ENCODE measurements around the gene ABLIM3.

ABLIM3 gene

DNA sequence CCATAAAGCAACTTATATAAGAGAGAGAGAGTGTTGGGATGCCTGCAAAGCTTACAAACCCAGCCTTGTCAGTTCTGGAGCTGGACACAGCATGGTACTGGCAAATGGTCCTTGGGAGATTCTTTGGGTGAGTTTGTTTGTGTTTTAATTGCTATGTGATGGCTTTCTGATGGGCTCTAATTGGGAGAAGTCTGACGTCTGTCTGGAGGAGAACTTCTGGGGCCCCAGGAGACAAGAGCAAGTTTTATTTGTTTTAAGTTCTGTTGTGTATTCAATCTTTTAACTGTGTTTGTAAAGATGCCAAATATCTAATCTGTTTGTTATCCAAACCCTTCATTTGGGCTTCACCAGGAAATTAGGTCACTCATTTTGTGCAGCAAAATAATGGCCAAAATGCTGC is 80.0 kb downstream of the ABLIM3 start:
- DNase-seq = no peak

DNA sequence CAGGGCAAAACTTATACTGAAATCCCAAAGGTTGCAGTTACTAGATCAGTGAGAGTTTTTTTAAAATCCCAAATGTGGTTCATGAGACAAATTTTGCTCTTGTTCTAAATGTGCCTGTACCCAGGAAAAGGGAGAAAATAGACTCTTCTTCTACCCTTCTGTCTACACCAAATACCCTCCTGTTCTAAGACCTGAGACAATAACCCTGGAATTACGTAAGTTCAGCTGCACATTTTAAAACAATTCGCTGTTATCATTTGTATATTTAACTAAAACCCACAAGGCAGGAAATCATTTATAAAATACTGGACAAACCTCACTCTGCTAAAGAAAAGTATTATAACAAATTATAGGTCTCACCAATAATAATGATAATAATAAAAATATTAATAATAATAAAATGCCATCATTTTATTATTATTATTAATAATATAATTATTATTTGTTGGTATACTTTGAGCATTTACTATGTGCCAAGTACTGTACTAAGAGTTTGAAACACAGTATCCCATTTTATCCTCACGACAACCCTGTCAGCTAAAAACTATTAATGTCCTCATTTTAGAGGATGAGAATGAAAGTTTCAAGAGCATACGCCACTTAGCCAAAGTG is 80.5 kb downstream of the ABLIM3 start:
- DNase-seq = no peak

DNA sequence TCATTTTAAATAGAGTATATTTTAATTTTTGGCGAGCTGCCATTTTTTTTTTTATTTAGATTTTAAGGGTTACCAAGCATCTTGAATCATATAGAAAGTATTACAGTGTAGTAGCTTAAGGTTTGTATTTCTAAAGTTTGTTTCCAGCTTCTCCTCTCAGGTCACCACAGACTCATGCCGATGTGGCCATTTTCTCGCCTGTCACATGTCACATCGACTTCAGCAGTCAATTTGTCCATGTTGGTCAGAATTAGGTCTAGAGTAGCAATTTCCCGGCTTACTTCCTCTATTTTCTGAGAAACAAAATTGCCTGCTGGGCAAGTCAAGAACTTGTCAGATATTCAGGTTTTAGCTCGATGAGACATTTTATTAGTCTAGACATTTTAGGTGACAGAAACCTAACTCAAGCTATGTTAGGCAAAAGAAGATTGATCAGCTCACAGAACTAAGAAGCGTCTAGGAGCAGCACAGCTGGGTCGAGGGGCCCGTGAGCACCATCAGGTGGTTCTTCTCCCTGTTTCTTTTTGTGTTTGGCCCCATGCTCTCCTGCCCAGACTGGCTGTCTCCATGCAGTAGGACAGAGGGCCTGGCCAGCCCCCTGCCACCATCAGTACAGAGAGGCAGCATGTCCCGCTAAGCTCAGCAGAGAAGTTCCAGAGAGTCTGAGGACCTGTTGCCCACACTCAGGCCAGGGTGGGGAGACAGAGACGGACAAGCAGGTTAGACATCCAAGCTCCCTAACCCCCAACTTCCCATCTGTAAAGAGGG is 82.0 kb downstream of the ABLIM3 start:
- DNase-seq = no peak

DNA sequence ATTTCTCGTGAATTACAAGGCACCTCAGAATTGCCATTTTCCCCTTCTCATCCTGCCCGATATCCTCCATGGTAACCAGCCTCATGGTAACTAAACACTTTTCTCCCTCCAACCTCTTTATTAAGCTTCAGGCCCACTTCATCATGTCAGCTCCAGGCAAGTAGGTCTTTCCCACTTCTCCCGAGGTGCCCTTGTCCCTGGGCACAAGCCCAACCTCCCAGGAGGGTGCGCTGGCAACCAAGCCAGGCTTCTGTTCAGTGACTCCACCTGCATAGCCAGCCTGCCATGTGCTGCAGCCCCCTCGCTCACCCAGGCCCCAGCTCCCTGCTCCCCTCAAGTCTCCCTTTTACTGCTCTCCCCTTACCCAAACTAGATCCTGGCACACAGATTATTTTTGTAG is 83.0 kb downstream of the ABLIM3 start:
- DNase-seq = peak; percentile 37

DNA sequence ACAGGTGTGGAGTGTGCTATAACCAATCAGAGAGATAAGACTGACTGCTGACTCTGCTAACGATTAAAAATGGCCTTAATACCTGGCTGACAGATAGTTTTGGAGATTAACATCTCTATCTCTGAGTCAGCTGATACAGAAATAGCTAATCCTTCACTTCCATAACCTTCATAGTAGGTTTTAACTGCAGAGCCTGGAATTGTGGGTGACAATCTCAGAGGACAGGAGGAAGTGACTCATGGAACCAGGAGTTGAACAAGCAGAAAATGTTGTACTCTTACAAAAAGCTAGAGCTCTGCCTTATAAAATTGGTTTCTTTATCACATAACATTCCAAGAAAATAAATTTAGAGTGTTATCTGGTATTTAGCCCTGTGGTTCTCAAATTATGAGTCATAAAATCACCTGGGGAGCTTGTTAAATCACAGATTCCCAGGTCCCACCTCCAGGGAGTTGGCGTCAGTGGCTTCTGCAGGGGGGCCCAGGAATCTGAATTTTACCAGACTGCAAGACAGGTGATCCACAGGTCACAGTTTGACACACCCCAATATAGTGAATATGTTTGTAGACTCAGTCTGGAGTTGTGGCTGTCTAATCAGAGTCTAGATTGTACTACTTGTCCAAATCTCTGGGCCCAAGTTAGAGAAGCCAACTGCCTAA is 86.0 kb downstream of the ABLIM3 start:
- no peak for DNase-seq

DNA sequence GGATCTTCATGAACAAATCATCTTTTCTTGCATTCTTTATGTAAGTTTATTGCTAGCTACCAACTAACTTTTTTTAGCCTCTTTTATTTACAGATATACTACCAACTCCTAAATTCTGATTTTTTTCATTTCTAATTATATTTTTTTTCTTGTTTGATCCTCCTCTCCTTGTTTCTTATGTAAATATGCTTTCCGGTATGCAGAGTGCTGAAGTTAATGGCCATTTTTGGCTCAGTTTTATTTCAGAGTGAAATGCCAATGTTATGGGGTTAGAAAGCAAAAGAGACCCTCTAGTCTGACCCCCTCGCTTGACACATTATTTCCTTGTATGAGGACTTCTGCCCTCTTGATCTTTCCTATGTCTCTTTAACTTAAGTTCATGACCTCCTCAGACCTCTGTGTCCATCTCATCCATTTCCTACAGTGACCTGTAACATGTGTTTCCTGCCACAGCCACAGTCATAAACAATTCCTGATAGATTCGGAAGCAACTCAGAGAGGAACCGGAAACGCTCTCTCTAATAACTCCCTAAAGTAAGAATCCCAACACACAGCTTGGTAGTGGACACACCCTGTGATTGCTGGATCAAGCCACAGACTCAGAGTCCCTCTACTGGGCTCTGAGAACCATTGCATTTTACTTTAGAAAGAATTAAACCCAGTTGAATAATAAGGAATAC is 87.5 kb downstream of the ABLIM3 start:
- DNase-seq = peak; percentile 10

DNA sequence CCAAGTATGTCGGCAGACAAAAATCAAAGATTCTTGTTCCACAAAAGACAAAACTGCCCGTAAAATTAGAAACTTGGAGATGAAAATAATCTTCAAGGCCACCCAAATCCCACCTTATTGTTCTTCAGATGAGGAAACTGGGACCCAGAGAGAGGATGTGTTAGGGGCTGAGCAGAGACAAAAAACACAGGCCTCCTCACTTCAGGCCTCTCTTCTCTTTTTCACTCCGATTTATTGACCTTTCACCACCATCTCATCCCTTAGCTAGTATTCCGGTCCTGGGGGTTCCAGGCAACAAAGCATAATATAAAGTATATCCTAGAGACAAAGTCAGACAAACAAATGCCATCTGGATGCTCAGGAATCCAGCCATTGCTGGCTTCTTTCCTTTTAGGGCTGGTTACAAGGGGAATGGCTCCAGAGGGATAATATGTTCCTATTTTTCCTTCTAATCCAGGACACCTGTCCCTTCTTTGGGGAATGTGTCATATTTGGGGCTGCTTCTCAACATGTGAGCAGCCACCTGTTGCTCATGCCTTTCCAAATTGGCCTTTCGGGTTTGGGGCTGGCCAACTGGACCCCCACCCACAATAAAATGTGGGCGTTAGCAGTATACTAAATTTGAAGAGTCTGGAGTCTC is 88.1 kb downstream of the ABLIM3 start:
- DNase-seq = no peak

DNA sequence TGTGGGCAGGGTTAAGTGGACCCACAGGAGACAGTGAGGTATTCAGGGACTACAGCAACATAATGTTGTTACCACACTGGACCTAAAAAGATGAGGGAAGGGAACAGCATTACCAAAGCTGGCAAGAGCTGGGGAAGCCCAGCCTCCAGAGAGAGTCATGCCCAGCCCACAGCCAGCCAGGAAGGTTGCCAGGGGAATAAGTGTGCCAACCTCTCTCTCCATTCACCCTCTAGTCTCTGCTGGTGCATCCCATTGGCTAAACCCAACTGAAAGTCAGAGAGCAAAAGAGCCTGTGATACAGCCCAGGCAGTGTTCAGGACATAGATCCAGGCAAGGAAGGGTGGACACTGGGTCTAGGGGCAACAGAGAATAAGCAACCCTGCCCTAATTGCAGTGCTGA is 94.5 kb downstream of the ABLIM3 start:
- no peak for DNase-seq

DNA sequence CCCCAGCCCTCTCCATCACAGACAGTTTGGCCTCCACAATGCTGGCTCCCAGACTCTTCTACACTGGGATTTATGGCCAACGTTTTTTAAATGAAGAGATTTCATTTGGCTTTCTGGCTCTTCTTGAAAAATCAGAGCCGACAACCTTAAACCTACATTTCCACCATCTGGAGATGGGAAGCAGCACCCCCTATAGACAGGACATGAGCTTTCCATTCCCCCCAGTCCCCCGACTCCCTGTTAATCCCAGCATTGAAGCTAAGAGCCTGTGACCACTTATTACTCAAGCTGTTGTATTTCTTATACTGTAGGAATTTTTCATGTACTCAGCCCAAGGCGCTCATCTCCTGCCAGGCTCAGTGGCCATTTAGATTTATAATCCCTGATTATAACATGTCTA is 96.4 kb downstream of the ABLIM3 start:
- DNase-seq = no peak

DNA sequence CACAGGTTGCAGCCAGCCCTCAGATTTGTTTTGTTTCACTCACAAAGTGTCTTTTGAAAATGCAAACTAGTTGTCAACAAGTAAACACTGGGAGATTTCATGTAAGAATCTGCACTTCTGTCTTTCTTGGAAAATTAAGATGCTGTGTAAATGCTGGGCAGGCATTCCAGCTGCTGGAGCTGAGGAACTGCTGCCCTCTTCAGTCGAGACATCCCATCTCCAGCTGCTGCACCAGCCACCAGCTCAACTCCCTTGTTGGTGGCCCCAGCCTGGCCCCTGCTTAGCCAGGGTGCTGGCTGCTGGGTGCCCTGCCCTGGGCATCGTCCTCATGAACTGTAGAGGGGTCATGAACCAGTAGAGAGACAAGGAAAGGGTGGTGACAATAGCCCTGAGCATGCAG is 97.2 kb downstream of the ABLIM3 start:
- DNase-seq = no peak

DNA sequence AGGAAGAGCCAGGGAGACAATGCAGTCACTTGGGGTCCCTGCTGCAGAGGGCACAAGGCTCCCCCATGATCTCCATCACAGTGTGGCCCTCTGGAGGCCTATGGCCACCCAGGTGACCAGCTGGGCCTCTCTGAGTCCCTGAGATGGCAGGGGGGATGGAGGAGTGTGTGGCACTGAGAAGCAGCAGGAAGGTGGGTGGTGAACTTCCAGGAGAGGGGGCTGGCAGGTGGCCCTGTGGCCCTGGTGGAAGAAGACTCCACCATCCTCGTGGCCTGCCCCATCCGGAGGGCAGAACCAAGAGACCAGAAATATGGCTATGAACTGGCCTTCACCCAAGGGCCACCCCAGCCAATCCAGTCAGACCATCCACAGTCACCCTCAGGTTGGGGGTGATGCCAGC is 98.6 kb downstream of the ABLIM3 start:
- DNase-seq = no peak

DNA sequence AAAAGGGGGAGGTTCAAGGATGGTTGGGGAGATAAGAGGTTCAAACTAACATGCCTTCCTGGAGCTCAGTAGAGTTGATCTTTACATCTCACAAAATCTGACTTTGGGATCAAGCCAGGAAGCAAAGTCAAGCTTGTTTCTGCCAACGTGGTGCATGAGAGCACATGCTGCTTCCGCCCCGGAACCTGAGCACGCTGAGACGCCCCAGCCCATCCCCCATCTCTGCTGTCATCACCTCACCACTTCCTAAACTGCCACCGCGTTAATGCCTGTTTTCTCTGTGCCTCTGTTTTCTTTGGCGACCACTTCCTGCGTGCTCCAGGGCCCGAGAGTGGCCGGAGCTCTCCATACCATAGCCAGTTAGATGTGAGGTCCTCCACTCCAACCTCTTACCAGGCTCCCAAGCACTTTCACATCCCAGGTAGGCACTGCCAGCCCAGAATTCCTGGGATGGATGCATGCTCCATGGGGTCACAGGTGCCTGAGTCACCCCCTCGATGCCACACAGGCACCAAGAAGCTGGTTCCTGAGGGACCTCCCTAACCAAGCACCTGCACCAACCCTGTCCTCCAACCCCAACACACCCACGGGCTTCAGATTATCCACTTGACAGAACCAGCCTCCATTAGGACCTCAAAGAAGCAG is 99.2 kb downstream of the ABLIM3 start:
- no peak for DNase-seq

DNA sequence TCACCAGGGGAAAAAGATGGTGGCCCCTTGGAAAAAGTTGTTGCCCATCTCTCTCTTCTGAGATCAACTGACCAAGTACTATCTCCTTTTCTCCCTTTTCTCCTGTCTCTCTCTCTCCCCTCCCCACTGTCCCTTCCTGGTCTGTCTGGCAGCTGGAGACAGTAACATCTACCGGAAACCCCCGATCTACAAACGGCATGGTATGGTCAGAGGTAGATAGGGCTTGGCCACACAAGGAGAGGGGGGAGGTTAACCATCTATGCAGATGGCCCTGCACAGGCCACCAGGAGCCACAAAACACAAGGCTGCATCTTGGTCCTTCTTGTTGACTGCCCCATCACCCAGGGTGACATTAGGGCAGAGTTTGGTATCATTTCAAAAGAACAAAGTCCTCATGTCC is 101.0 kb downstream of the ABLIM3 start:
- no peak for DNase-seq

DNA sequence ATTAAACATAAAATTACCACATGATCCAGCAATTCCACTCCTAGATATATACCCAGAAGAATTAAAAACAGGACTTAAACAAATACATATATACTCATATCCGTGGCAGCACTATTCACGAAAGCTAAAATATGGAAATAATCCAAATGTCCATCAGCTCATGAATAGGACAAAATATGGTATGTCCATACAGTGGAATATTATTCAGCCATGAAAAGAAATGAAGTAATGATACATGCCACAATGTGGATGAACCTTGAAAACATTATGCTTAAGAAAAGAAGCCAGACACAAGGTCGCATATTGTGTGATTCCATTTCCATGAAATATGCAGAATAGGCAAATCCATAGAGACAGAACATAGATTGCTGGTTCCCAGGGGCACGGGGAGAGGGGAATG is 105.6 kb downstream of the ABLIM3 start:
- no peak for DNase-seq

DNA sequence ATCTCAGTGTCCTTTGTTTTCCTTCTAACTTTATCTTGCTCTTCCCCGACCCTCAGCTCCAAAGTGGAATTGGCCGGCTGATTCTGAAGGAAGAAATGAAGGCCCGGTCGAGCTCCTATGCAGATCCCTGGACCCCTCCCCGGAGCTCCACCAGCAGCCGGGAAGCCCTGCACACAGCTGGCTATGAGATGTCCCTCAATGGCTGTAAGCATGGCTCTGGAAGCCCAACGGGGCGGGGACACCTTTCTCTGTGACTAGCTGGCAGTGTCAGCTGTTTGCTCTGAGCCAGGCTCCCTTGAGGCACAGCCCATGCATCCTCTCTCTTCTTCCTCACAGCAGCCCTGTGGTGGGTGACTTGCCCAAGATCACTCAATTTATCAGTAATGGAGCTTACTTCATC is 106.4 kb downstream of the ABLIM3 start:
- no peak for DNase-seq

DNA sequence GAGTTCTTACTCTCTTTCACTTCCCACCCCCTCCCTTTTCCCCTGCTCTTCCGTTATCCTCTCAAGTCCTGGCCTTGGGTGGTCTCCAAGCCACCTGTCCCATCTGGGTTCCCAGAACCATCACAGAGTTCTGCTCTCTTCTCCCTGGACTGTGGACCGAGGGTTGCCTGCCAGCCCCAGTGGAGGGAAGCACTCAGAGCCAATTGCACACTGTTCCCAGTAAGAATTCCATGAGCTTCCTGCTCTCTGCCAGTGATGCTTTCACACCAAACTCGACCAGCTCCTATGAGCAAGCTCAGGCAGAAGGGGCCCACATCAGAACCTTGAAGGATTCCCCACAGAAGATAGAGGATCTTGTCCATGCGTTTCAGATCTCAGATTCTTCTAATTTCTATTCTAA is 110.3 kb downstream of the ABLIM3 start:
- no peak for DNase-seq

DNA sequence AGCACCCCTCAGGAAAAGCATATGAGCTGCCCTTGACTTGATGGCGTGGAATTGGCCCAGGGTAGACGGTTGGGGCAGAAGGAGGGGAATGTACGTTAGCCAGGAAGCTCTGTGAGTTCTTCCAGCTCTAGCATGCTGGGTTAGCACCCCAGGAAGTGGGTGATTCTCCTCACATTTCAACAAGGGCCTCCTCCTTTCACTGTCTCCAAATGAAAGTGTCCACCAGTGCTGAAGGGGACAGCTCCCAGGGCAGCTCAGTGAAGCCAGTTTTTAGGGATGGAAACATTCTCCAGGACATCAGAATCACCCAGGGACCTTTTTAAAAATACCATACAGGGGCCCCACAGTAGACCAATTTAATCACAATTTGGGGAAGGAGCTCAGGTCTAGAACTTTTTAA is 113.2 kb downstream of the ABLIM3 start:
- DNase-seq = no peak

DNA sequence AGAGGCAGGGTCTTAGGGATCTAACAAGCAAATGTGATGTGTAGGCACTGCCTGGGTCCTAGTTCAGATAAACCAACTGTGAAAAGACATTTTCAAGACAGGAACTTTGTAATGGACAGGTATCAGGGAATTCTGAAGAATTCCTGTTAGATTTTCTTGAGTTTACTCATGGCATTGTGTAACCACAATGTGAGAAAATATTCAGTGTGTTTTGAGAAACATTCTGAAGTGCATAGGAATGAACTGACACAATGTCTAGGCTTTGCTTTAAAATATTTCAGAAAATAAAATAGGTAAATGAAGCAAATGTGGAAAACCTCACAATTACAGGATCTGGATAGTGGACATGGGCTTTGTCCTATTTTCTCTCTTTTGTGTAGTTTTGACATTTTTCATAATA is 115.2 kb downstream of the ABLIM3 start:
- DNase-seq = no peak

DNA sequence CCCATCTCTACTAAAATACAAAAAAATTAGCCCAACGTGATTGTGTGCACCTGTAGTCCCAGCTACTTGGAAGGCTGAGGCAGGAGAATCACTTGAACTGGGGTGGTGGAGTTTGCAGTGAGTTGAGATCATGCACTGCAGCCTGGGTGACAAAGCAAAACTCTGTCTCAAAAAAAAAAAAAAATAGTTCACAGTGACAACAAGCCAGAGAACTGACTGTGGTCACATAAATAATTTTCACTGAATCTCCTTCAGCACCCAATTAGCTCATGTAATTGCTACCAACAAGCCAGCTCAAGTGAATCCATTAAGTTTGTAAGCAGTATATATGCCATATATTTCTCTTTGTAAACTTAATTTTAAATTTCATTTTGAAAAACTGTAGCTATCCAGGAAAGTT is 115.8 kb downstream of the ABLIM3 start:
- no peak for DNase-seq

DNA sequence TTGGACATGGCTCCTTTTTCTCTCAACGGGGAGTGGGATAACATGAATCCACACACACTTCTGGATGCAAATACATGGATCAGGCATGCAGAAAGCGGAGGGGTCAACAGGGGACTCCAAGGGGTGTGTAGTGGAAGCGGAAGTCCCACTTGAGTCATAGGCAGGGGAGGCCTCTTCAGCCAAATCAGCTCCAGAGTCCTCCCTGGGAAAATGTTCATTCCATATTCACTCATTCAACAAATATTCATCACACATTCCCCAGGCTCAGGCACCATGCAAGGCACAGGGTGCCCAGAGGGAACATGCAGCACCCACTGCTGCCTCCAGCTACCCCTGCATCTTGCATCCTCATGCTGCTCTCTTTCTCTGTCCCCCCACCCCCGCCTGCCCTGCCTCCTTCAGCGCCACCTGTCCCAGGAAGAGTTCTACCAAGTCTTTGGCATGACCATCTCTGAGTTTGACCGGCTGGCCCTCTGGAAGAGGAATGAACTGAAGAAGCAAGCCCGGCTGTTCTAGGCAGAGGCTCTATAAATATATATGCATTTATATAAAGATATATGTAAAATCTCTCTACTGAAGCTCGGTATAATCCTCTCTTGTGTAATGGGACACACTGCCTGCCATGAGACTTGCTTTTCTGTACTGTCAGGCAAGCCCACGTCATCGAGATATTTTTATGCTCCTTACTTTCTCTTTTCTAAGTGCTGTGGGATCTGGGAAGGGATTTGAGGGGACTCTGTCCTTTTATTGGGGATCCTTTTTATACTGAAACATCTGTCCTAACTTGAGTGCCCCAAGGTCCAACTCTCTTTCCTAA is 116.8 kb downstream of the ABLIM3 start:
- DNase-seq = no peak

DNA sequence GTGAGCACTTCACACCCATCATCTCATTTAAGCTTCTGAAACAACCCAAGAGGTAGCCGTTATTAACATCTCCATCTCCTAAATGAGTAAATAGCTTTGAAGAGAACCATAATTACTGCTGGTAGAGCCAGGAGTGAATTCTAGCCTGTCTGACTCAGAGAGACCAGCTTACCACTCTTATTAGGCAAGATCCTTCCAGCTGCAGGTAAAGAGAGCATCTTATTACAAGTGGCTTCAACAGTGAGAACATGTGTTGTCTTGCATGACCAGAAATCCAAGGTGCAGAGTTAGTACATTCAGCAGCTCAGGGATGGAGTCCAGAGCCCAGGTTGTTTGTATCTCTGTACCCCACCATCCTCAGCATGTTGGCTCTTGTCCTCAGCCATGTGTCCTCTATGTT is 119.5 kb downstream of the ABLIM3 start:
- DNase-seq = no peak

DNA sequence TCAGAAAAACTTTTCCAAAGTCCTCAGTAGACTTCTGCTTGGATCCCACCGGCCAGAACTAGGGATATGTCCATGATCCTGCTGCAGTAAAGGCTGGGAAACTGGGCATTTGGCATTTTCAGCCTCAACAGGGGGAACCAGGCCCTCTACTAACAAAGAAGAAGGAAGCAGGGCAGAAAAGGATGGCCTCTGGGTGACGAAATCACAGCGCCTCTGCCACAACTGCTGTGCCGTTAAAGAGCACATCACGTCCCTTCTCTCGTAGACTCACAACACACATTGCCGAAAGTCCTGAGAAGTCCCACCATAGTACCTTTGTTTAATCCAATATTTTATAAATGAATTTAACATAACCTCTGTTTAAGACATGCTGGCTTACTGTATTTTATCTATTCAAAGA is 120.0 kb downstream of the ABLIM3 start:
- no peak for DNase-seq
